ENCODE results near the gene DISP2. TPM values are rescaled to one million over a fixed set of nuclear protein-coding genes. Genes with fewer than 3 reads are reported as not detected.

DISP2 gene
- total and polyA plus RNA-seq, 2 of the 8 experiments (the other 6 are each of a cell fraction or from before 2014, with no cell fraction given) = 0.45 to 1.2 TPM

GRCh38 chr15:40354408-40355171 lies 3.4 kb upstream of the DISP2 start (continued):
- TF ChIP-seq RXRA (IDR thresholded peaks at IDR 0.05; ENCODE audit: insufficient read depth, low read depth, low read length) (no peak), RAD21 (IDR thresholded peaks at IDR 0.05 in 1 of 2, conservative IDR thresholded peaks at IDR 0.05 in 1 of 2; ENCODE audit: low read depth in 2 of 2, low read length in 2 of 2) (0 out of 4 replicates have a peak, but pooled peaks of 1 of the 2 experiments have one; percentile 5), CREB1 (IDR thresholded peaks at IDR 0.05) (no peak), CTBP2 (IDR thresholded peaks at IDR 0.05; ENCODE audit: borderline replicate concordance, insufficient read depth, insufficient read length, low read length) (no peak), MAX (IDR thresholded peaks at IDR 0.05) (0 out of 2 replicates have a peak, but pooled peaks have one; percentile 35)

Measured in H1 (cell line).